ENCODE data around the gene RPUSD4.

The RPUSD4 gene

GRCh38 chr11:126182787-126183445, 28.5 kb downstream of the RPUSD4 start:
- DNase-seq (ENCODE audit: low read depth) = no peak

- no peak for DNase-seq (ENCODE audit: low read depth)
These were observed 29.3 kb downstream of the RPUSD4 start for GRCh38 chr11:126181939-126182730.

GRCh38 chr11:126176853-126177470, 34.5 kb downstream of the RPUSD4 start:
- DNase-seq (ENCODE audit: low read depth) = no peak

- DNase-seq (ENCODE audit: low read depth) = no peak
These were observed 36.1 kb downstream of the RPUSD4 start for GRCh38 chr11:126175393-126175792.

GRCh38 chr11:126174816-126175215, 36.6 kb downstream of the RPUSD4 start:
- DNase-seq (ENCODE audit: low read depth) = no peak

GRCh38 chr11:126173257-126173656, 38.2 kb downstream of the RPUSD4 start:
- DNase-seq (ENCODE audit: low read depth) = no peak

- DNase-seq (ENCODE audit: low read depth) = no peak
These were observed 38.8 kb downstream of the RPUSD4 start for GRCh38 chr11:126172596-126173038.

GRCh38 chr11:126169291-126169690, 42.2 kb downstream of the RPUSD4 start:
- DNase-seq (ENCODE audit: low read depth) = no peak

GRCh38 chr11:126167488-126167887, 44.0 kb downstream of the RPUSD4 start:
- DNase-seq (ENCODE audit: low read depth) = no peak

- no peak for DNase-seq (ENCODE audit: low read depth)
These were observed 45.0 kb downstream of the RPUSD4 start for GRCh38 chr11:126166413-126166812.

GRCh38 chr11:126165757-126166156, 45.7 kb downstream of the RPUSD4 start:
- no peak for DNase-seq (ENCODE audit: low read depth)

- DNase-seq (ENCODE audit: low read depth) = no peak
These were observed 46.1 kb downstream of the RPUSD4 start for GRCh38 chr11:126165311-126165720.

- no peak for DNase-seq (ENCODE audit: low read depth)
These were observed 46.7 kb downstream of the RPUSD4 start for GRCh38 chr11:126164781-126165180.

GRCh38 chr11:126163779-126164178, 47.7 kb downstream of the RPUSD4 start:
- no peak for DNase-seq (ENCODE audit: low read depth)

- no peak for DNase-seq (ENCODE audit: low read depth)
These were observed 48.3 kb downstream of the RPUSD4 start for GRCh38 chr11:126163074-126163700.

GRCh38 chr11:126162306-126163030, 49.0 kb downstream of the RPUSD4 start:
- DNase-seq (ENCODE audit: low read depth) = no peak

GRCh38 chr11:126161023-126161391, 50.4 kb downstream of the RPUSD4 start:
- no peak for DNase-seq (ENCODE audit: low read depth)

- no peak for DNase-seq (ENCODE audit: low read depth)
These were observed 51.0 kb downstream of the RPUSD4 start for GRCh38 chr11:126160345-126161022.

GRCh38 chr11:126159719-126160344, 51.6 kb downstream of the RPUSD4 start:
- no peak for DNase-seq (ENCODE audit: low read depth)

GRCh38 chr11:126158054-126158791, 53.2 kb downstream of the RPUSD4 start:
- no peak for DNase-seq (ENCODE audit: low read depth)
